Left ventricle myocardium inferior (tissue), 1 donor: Measurements from ENCODE around the gene CCDC136. TPM values are rescaled to one million over a fixed set of nuclear protein-coding genes. Genes with fewer than 3 reads are reported as not detected.

ENCODE experiments used
- DNase-seq: peaks from one replicate; pipeline ENCODE4 v3.0.0-alpha.2; 2020
- H3K27ac ChIP-seq: fragments of 200-600 bp; replicated peaks from 2 replicates; pipeline ENCODE4 v1.8.0; 2021
- H3K27me3 ChIP-seq: fragments of 200-600 bp; 2 replicates; pipeline ENCODE4 v1.8.0; 2021; ENCODE audit warnings: low read depth
- H3K36me3 ChIP-seq: fragments of 200-600 bp; 2 replicates; pipeline ENCODE4 v1.8.0; 2021
- H3K4me1 ChIP-seq: fragments of 200-600 bp; 2 replicates; pipeline ENCODE4 v1.8.0; 2021
- H3K4me3 ChIP-seq: fragments of 200-600 bp; 2 replicates; pipeline ENCODE4 v1.8.0; 2021; ENCODE audit warnings: mild to moderate bottlenecking, moderate library complexity
- H3K9me3 ChIP-seq: fragments of 200-600 bp; replicated peaks from 2 replicates; pipeline ENCODE4 v1.8.0; 2021
- intact Hi-C: fragments of 100-400 bp; cut with micrococcal nuclease; formaldehyde crosslinking; loops from one replicate; pipeline ENCODE4 v1.11.0; 2022
- total RNA-seq: library from RNA; stranded (reverse); fragmentation: NEBNext Ultra II Directional; extraction: Animal tissue kit (Norgen Biotek cat#: 25700); gene quantifications from one replicate; pipeline ENCODE4 v1.2.1, GENCODE V29; 2021
- TF ChIP-seq, protein P1 (sequence below): fragments of 200-600 bp; IDR thresholded peaks from 2 replicates; pipeline ENCODE4 v1.8.0; 2021; ENCODE audit warnings: antibody characterized with exemption, mild to moderate bottlenecking, borderline replicate concordance
- donor health status: DM: no; HTN: yes; CAD: no; lungs with severe emphysema.

Gene CCDC136
- total RNA-seq, 1 donor from 2014 or later: 8.2 TPM

DNA sequence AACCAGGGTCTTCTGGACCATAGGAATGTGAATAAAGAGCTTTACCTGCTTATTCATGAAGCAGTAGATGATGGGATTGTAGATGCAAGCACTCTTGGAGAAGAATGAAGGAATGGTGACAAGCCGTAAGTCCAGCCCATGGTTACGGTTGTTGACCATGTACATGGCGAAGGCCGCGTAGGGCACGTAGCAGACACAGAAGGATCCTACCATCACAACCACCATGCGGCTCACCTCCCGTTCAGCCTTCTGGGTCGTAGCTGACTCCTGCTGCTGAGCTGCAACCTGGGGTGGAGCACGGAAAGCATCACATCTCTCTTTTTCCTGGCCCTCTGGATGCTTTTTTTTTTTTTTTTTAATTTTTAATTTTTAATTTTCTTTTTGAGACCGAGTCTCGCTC is 18.2 kb upstream of the CCDC136 start:
- intact Hi-C loops: no loop called here
- H3K36me3 ChIP-seq: peaks cover 43% of the 10 kb centered on the region

DNA sequence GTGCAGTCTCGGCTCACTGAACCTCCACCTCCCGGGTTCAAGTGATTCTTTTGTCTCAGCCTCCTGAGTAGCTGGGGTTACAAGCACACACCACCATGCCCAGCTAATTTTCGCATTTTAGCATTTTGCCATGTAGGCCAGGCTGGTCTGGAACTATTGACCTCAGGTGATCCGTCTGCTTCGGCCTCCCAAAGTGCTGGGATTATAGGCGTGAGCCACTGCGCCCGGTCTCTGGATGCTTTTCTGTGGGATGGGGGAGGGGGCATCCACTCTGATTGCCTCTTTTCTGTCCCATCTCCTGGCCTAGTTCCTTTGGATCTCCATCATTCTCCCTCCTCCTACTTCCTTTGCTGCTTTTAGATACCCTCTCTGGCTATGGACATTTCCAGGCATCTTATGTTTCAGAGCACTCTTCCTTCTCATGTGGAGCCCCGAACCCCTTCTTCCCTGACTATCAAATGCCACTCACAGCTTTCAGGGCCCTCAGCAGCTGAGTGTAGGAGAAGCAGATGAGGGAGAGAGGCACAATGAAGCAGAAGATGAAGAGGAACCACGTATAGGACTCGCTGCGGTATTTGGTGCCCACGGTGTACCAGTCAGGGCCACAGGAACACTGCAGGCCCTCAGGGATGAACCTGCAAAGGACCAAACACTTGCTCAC is 17.6 kb upstream of the CCDC136 start:
- intact Hi-C loops: no loop called here
- TF ChIP-seq, protein P1, sequence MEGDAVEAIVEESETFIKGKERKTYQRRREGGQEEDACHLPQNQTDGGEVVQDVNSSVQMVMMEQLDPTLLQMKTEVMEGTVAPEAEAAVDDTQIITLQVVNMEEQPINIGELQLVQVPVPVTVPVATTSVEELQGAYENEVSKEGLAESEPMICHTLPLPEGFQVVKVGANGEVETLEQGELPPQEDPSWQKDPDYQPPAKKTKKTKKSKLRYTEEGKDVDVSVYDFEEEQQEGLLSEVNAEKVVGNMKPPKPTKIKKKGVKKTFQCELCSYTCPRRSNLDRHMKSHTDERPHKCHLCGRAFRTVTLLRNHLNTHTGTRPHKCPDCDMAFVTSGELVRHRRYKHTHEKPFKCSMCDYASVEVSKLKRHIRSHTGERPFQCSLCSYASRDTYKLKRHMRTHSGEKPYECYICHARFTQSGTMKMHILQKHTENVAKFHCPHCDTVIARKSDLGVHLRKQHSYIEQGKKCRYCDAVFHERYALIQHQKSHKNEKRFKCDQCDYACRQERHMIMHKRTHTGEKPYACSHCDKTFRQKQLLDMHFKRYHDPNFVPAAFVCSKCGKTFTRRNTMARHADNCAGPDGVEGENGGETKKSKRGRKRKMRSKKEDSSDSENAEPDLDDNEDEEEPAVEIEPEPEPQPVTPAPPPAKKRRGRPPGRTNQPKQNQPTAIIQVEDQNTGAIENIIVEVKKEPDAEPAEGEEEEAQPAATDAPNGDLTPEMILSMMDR: no peak
- Histone ChIP-seq H3K9me3 (peaks cover 12% of the 10 kb centered on the region), H3K27ac (no peak overlapping the region), H3K4me3 (no peak overlapping the region), H3K27me3 (no peaks in the 10 kb centered on the region), H3K36me3 (peaks cover 38% of the 10 kb centered on the region), H3K4me1 (peaks cover 16% of the 10 kb centered on the region)
- no peak for DNase-seq

More for the DNA sequence above, 18.2 kb upstream of the CCDC136 start:
- Histone ChIP-seq H3K27ac (no peak overlapping the region), H3K9me3 (peaks cover 12% of the 10 kb centered on the region), H3K4me3 (no peak overlapping the region), H3K27me3 (no peaks in the 10 kb centered on the region), H3K4me1 (peaks cover 16% of the 10 kb centered on the region)
- no peak for DNase-seq
- TF ChIP-seq, protein P1: no peak

DNA sequence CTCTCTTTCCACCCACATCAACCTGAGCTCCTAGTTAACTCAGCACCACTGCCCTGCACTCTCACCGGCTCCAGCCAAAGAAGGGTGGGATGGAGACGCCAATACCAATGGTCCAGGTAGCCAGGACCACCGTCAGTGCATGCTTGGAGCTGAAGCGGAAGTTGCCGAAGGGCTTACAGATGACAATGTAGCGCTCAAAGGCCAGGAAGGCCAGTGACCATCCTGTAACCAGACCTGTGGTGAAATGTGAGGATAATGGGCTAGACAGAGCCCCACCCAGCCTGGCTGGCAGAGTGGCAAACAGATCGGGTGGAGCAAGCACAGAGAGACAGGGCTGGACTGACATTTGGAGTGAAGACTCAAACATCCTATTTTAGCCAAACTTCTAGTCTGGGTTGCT is 16.8 kb upstream of the CCDC136 start:
- Histone ChIP-seq H3K9me3 (peaks cover 12% of the 10 kb centered on the region), H3K27me3 (no peaks in the 10 kb centered on the region), H3K36me3 (peaks cover 30% of the 10 kb centered on the region), H3K4me3 (no peak overlapping the region), H3K4me1 (peaks cover 9% of the 10 kb centered on the region), H3K27ac (no peak overlapping the region)
- no peak for DNase-seq
- TF ChIP-seq, protein P1: no peak
- intact Hi-C loops: no loop called here

DNA sequence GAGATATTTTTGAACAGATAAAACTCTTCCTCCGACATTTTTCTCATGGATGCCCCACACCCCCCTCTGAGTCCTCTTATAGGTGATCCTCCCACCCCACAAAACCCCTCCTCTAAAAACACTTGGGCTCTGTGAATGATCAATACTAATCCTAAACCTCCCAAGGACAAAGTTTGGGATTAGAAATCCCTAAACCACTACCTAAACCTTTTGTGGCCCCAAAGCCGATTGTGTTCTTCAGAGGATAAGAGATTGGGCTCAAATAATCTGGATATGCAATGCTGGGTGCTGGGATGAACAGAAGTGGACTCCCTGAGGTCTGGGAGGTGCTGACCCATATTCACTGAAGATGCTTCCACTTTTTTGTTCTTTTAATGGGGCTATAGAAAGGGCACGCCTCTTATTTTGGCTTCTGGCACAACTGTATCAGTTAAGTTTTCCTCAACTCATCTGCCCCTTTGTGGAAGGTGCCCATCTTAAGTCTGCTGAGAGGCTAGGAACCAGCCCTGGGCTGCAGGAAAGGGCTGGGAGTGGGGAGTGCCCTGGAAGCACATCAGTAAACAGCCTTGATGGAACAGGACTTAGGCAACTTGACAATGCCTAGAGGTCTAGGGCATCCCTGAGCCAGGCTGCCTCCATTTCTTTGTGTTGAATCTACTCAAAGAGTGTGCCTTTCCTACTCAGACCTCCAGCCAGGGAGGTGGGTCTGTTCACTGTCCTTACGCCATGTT is 15.9 kb upstream of the CCDC136 start, which contains the start of gene OPN1SW:
Gene OPN1SW (minus strand): TSS at position 51 of the 731 bp plus-strand sequence. CDS start 13 bp downstream, at position 38.
- DNase-seq: no peak
- H3K36me3 ChIP-seq: peaks cover 20% of the 10 kb centered on the region
- peaks cover 12% of the 10 kb centered on the region for H3K9me3 ChIP-seq
- no peaks in the 10 kb centered on the region for H3K27me3 ChIP-seq
- H3K27ac ChIP-seq: no peak within 1 kb of the TSS
- intact Hi-C loops: no loop called here
- no peak within 1 kb of the TSS for H3K4me3 ChIP-seq
- TF ChIP-seq, protein P1: no peak
- H3K4me1 ChIP-seq: no peaks in the 10 kb centered on the region

DNA sequence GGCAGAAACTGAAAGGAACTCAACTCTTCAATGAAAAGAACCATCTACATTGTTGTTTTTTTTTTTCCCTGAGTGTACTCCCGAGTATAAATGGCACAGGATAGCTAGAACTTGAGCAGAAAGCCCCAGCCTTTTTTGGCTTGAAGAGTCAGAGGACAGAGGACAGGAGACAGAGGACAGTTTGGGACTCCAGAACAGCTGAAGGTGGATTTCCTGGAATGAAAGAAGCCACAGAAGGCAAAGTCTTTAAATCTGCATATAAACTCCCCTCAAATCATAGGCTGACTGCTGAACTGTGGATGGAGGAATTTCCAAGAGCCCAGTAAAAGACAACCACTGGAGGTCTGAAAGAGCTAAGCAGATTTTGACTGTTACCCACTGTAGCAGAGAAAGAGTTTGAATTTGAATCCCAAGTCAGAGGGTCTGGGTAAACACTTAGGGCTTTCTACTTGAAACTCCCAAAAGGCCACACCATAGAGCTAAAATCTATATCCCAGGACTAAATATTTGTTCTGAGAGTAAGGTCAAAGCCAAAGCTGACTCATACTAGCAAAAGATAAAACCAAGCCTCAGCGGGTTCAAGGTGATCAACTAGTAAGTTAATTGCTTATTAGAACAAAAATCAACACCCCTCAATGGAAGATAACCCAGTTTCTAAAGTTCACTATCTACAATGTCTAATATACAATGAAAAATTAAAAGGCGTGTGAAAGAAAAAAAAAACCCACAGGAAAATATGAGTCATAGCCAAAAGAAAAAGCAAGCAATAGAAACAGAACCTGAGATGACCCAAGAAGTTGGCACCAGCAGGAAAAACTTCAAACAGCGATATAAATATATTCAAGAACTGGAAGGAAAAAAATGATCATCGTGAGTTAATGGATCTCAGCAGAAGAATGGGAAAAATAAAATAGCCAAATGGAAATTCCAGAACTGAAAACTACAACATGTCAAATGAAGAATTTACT is 14.3 kb upstream of the CCDC136 start:
- TF ChIP-seq, protein P1: no peak
- H3K4me1 ChIP-seq: peaks cover 4% of the 10 kb centered on the region
- H3K9me3 ChIP-seq: peaks cover 12% of the 10 kb centered on the region
- DNase-seq: no peak
- no peaks in the 10 kb centered on the region for H3K27me3 ChIP-seq
- no peak overlapping the region for H3K27ac ChIP-seq
- peaks cover 5% of the 10 kb centered on the region for H3K36me3 ChIP-seq
- no peak overlapping the region for H3K4me3 ChIP-seq
- intact Hi-C loops: no loop called here
